Right hindlimb (tissue), 1 donor: ENCODE results near the gene DEPDC5.
"Not testable (repeated sequence)": the region's sequence is repeated elsewhere in the genome, so short reads cannot be mapped to it uniquely, and the experiment has no call there.

Experiments
- DNase-seq: peaks from one replicate; pipeline ENCODE4 v3.0.0-alpha.2; 2018

The DEPDC5 gene

GRCh38 chr22:31749636-31750364 lies 4.0 kb upstream of the DEPDC5 start, which contains the start of gene PRR14L:
Gene PRR14L (minus strand): TSS chr22:31750132. CDS start chr22:31738860, 11,272 bp downstream.
- DNase-seq, result peak; percentile 98

- no peak for DNase-seq
Observed at GRCh38 chr22:31750365-31751284, 3.2 kb upstream of the DEPDC5 start.

- no peak for DNase-seq
Observed at GRCh38 chr22:31752096-31752847, 1.5 kb upstream of the DEPDC5 start.

GRCh38 chr22:31753005-31753633 lies 700 bp upstream of the DEPDC5 start:
- DNase-seq, result peak; percentile 72

- DNase-seq, result no peak
Observed at GRCh38 chr22:31754813-31755212, 994 bp downstream of the DEPDC5 start.

- DNase-seq, result no peak
Observed at GRCh38 chr22:31757265-31757664, 3.4 kb downstream of the DEPDC5 start.

GRCh38 chr22:31758860-31759259 lies 5.0 kb downstream of the DEPDC5 start:
- DNase-seq, result not testable (repeated sequence)

GRCh38 chr22:31764785-31765184 lies 11.0 kb downstream of the DEPDC5 start:
- DNase-seq, result no peak

GRCh38 chr22:31768422-31769059 lies 14.7 kb downstream of the DEPDC5 start:
- DNase-seq, result no peak

GRCh38 chr22:31773416-31773815 lies 19.6 kb downstream of the DEPDC5 start:
- no peak for DNase-seq

GRCh38 chr22:31776231-31776630 lies 22.4 kb downstream of the DEPDC5 start:
- no peak for DNase-seq

GRCh38 chr22:31789803-31790202 lies 36.0 kb downstream of the DEPDC5 start:
- DNase-seq, result no peak

GRCh38 chr22:31790240-31790639 lies 36.4 kb downstream of the DEPDC5 start:
- no peak for DNase-seq

GRCh38 chr22:31799358-31799757 lies 45.5 kb downstream of the DEPDC5 start:
- DNase-seq, result not testable (repeated sequence)

GRCh38 chr22:31800065-31800464 lies 46.2 kb downstream of the DEPDC5 start:
- DNase-seq, result no peak

GRCh38 chr22:31800861-31801260 lies 47.0 kb downstream of the DEPDC5 start:
- not testable (repeated sequence) for DNase-seq

- DNase-seq, result no peak
Observed at GRCh38 chr22:31802575-31802974, 48.8 kb downstream of the DEPDC5 start.

GRCh38 chr22:31806751-31807150 lies 52.9 kb downstream of the DEPDC5 start:
- no peak for DNase-seq

GRCh38 chr22:31812977-31813605 lies 59.3 kb downstream of the DEPDC5 start:
- no peak for DNase-seq

GRCh38 chr22:31813898-31814297 lies 60.1 kb downstream of the DEPDC5 start:
- not testable (repeated sequence) for DNase-seq

GRCh38 chr22:31814942-31815341 lies 61.1 kb downstream of the DEPDC5 start:
- no peak for DNase-seq
